A673 (cell line): Measurements from ENCODE around the gene ITPR2. TPM values are rescaled to one million over a fixed set of nuclear protein-coding genes. Genes with fewer than 3 reads are reported as not detected.

Source experiments
- BruUV-seq: library from RNA; stranded (reverse); fragments of 400-500 nt; replicated peaks from 2 replicates; lab custom pipeline; 2021; lab: Mats Ljungman, UMichigan
- CTCF ChIA-PET: fragments of 300-600 bp; sonication (Branson Sonifier 250); formaldehyde crosslinking; loops from one replicate; lab custom pipeline; 2022; ENCODE audit warnings: antibody characterized with exemption; lab: Charles Lee
- POLR2A ChIA-PET: fragments of 300-600 bp; sonication (Branson Sonifier 250); formaldehyde crosslinking; loops from one replicate; lab custom pipeline; 2022; ENCODE audit warnings: antibody characterized with exemption; ENCODE audit not compliant: low non-redundant PET; lab: Charles Lee
- DNase-seq: peaks from one replicate; pipeline ENCODE4 v3.0.0-alpha.2; 2015; ENCODE audit warnings: low spot score
- H3K27ac ChIP-seq: fragments of 200-600 bp; sonication (generic); 2 replicates; pipeline ENCODE4 v1.5.1; 2016; ENCODE audit warnings: mixed run types, low read depth, mild to moderate bottlenecking, mixed read lengths, antibody characterized with exemption, low read length; ENCODE audit not compliant: poor library complexity, severe bottlenecking
- H3K27me3 ChIP-seq: fragments of 200-600 bp; sonication (generic); replicated peaks from 2 replicates; pipeline ENCODE4 v1.6.1; 2017; ENCODE audit warnings: mixed run types, low read depth, mild to moderate bottlenecking, mixed read lengths, antibody characterized with exemption, low read length; ENCODE audit not compliant: insufficient read depth, poor library complexity
- H3K36me3 ChIP-seq: fragments of 200-600 bp; sonication (generic); 2 replicates; pipeline ENCODE4 v1.6.1; 2016; ENCODE audit warnings: mixed run types, mild to moderate bottlenecking, mixed read lengths, antibody characterized with exemption, low read length; ENCODE audit not compliant: insufficient read depth, poor library complexity, severe bottlenecking
- H3K4me1 ChIP-seq: fragments of 200-600 bp; sonication (generic); 2 replicates; pipeline ENCODE4 v1.6.1; 2017; ENCODE audit warnings: mixed run types, mild to moderate bottlenecking, mixed read lengths, antibody characterized with exemption, low read length; ENCODE audit not compliant: insufficient read depth, poor library complexity, severe bottlenecking
- H3K4me3 ChIP-seq: fragments of 200-600 bp; sonication (generic); 2 replicates; pipeline ENCODE4 v1.5.1; 2016; ENCODE audit warnings: low read depth, mixed run types, mild to moderate bottlenecking, mixed read lengths, low read length; ENCODE audit not compliant: poor library complexity, severe bottlenecking
- H3K9me3 ChIP-seq: fragments of 200-600 bp; sonication (generic); 2 replicates; pipeline ENCODE4 v1.6.1; 2016; ENCODE audit warnings: mixed run types, low read depth, mild to moderate bottlenecking, mixed read lengths, antibody characterized with exemption, low read length; ENCODE audit not compliant: poor library complexity, severe bottlenecking
- CTCF ChIP-seq: fragments of 300-800, 200-600 bp; sonication (generic); conservative IDR thresholded peaks from 2 replicates; pipeline ENCODE4 v1.5.1; 2017; ENCODE audit warnings: low read depth, mild to moderate bottlenecking, antibody characterized with exemption, low read length, moderate library complexity, mixed read lengths
- EZH2 ChIP-seq: fragments of 200-600 bp; sonication (generic); IDR thresholded peaks from 2 replicates; pipeline ENCODE4 v1.6.1; 2017; ENCODE audit warnings: borderline replicate concordance, low read depth, mild to moderate bottlenecking, mixed read lengths, antibody characterized with exemption, low read length; ENCODE audit not compliant: poor library complexity, severe bottlenecking
- intact Hi-C: fragments of 100-400 bp; cut with micrococcal nuclease; formaldehyde crosslinking; loops from one replicate; pipeline ENCODE4 v1.10.0; 2022; ENCODE audit not compliant: unreplicated experiment
- total RNA-seq: library from RNA; stranded (reverse); gene quantifications from 2 replicates; pipeline ENCODE4 v1.2.3, GENCODE V29; 2021

The ITPR2 gene
- total RNA-seq, 1 experiment from 2014 or later, result 22.6 TPM

- no peaks in the 10 kb centered on the region for H3K36me3 ChIP-seq
- no TSS peak for BruUV-seq
- no peak for TF ChIP-seq CTCF
- intact Hi-C loops, result loop anchor here (2.0 to 5.0 kb wide), 2 partner anchors 253 to 578 kb away; no protein-coding TSS in a partner anchor
- peaks cover 25% of the 10 kb centered on the region for H3K4me1 ChIP-seq
- no peak overlapping the region for H3K27ac ChIP-seq
- ChIA-PET POLR2A (no interaction called here), CTCF (no interaction called here)
- H3K9me3 ChIP-seq, result no peaks in the 10 kb centered on the region
- no peak for DNase-seq
- no peaks in the 10 kb centered on the region for H3K27me3 ChIP-seq
- no peak overlapping the region for H3K4me3 ChIP-seq
Observed at GRCh38 chr12:26700430-26700829, 132.6 kb downstream of the ITPR2 start.

GRCh38 chr12:26699237-26699636 lies 133.8 kb downstream of the ITPR2 start:
- intact Hi-C loops, result no loop called here
- H3K36me3 ChIP-seq, result no peaks in the 10 kb centered on the region
- H3K27ac ChIP-seq, result no peak overlapping the region
- CTCF ChIA-PET, result no interaction called here
- no peaks in the 10 kb centered on the region for H3K9me3 ChIP-seq
- DNase-seq, result no peak
- H3K4me1 ChIP-seq, result peaks cover 15% of the 10 kb centered on the region
- no peak for TF ChIP-seq CTCF
- TF ChIP-seq EZH2, result no peak
- H3K27me3 ChIP-seq, result no peaks in the 10 kb centered on the region
- BruUV-seq, result no TSS peak
- POLR2A ChIA-PET, result no interaction called here
- H3K4me3 ChIP-seq, result no peak overlapping the region

- CTCF ChIA-PET, result no interaction called here
- POLR2A ChIA-PET, result no interaction called here
- no TSS peak for BruUV-seq
- Histone ChIP-seq H3K27ac (no peak overlapping the region), H3K27me3 (no peaks in the 10 kb centered on the region), H3K4me3 (no peak overlapping the region), H3K36me3 (no peaks in the 10 kb centered on the region), H3K4me1 (peaks cover 13% of the 10 kb centered on the region), H3K9me3 (no peaks in the 10 kb centered on the region)
- no peak for DNase-seq
- TF ChIP-seq CTCF, result no peak
- TF ChIP-seq EZH2, result no peak
- intact Hi-C loops, result no loop called here
Observed at GRCh38 chr12:26698186-26698585, 134.8 kb downstream of the ITPR2 start.
